ENCODE measurements around the gene CPNE2. TPM values are rescaled to one million over a fixed set of nuclear protein-coding genes. Genes with fewer than 3 reads are reported as not detected.
A peak's percentile ranks its signal among the peaks of the same experiment; 100 is the strongest.

CPNE2 gene
- total RNA-seq, 1 experiment from 2014 or later: 21.1 TPM

- no peaks in the 10 kb centered on the region for H3K36me3 ChIP-seq (replicated peaks; ENCODE audit: control insufficient read depth, insufficient read depth, low read length)
- no peak overlapping the region for H3K4me3 ChIP-seq (ENCODE audit: insufficient read depth, low read depth, low read length)
- DNase-seq: peak; percentile 85
- H3K27me3 ChIP-seq (ENCODE audit: control insufficient read depth, insufficient read depth, low read length): no peaks in the 10 kb centered on the region
These were observed 23.3 kb downstream of the CPNE2 start for GRCh38 chr16:57115514-57116182.

GRCh38 chr16:57118461-57119084 lies 26.2 kb downstream of the CPNE2 start:
- Histone ChIP-seq H3K36me3 (replicated peaks; ENCODE audit: control insufficient read depth, insufficient read depth, low read length) (no peaks in the 10 kb centered on the region; the same call in 1 of the 2 replicates), H3K27me3 (ENCODE audit: control insufficient read depth, insufficient read depth, low read length) (no peaks in the 10 kb centered on the region), H3K4me3 (ENCODE audit: insufficient read depth, low read depth, low read length) (no peak overlapping the region)
- no peak for DNase-seq

DNA sequence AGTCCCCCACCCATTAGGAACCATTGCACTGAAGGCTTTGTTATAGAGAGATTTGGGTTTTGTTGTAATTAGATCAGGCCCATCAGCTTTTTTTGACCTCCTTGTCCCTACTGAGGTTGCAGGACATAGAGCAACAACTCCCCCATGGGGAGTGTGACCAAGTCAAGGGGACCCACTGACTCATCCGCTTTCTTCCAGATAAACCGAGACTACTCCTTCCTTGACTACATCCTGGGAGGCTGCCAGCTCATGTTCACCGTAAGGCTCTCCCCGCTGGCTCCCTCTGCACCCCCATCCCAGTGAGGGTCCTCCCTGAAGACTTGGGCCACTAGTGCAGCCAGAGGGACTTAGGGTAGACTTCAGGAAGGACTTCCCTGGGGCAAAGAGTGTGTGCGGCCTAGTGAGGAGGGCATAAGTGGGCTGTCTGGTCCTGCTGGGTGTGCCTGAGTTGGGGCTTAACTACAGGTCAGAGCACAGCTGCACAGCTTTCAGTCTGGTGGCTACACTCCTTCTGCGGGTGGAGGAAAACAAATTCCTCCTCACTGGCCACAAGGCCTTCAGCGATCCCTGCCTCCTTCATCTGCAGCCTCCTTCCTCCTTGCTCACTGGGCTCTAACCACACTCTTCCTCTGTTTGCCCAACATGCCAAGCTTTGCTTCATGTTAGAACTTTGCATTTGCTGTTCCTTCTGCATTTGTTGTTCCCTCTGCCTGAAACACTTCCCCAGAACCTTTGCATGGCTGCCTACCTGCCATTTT lies 31.0 kb downstream of the CPNE2 start:
- Histone ChIP-seq H3K4me3 (ENCODE audit: insufficient read depth, low read depth, low read length) (no peak overlapping the region), H3K27me3 (ENCODE audit: control insufficient read depth, insufficient read depth, low read length) (no peaks in the 10 kb centered on the region), H3K36me3 (replicated peaks; ENCODE audit: control insufficient read depth, insufficient read depth, low read length) (no peaks in the 10 kb centered on the region; the same call in 1 of the 2 replicates)
- no peak for DNase-seq

GRCh38 chr16:57123974-57124674 lies 31.7 kb downstream of the CPNE2 start:
- H3K4me3 ChIP-seq (ENCODE audit: insufficient read depth, low read depth, low read length): no peak overlapping the region
- no peaks in the 10 kb centered on the region; the same call in 1 of the 2 replicates for H3K36me3 ChIP-seq (replicated peaks; ENCODE audit: control insufficient read depth, insufficient read depth, low read length)
- no peak for DNase-seq
- H3K27me3 ChIP-seq (ENCODE audit: control insufficient read depth, insufficient read depth, low read length): no peaks in the 10 kb centered on the region

DNA sequence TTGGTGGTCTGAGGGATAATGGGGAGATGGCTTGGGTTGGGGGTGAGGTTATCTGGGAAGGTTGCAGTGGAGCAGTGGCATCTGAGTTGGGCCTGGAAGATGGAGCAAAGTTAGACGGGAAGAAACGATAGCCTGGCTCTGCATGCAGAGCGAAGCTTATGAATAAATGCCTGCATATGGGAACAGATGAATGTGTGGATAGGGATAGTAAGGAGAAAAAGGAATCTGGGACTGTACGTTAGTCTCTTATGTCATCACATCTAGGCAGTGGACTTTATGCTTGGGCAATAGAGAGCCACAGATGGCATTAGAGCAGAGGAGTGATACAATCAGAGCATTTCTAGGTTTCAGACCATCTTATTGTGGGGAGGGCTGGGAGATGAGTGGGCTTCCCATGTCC lies 33.0 kb downstream of the CPNE2 start:
- H3K4me3 ChIP-seq (ENCODE audit: insufficient read depth, low read depth, low read length): no peak overlapping the region
- no peaks in the 10 kb centered on the region; the same call in 1 of the 2 replicates for H3K36me3 ChIP-seq (replicated peaks; ENCODE audit: control insufficient read depth, insufficient read depth, low read length)
- no peak for DNase-seq
- H3K27me3 ChIP-seq (ENCODE audit: control insufficient read depth, insufficient read depth, low read length): no peaks in the 10 kb centered on the region

- no peak for DNase-seq
- no peak overlapping the region for H3K4me3 ChIP-seq (ENCODE audit: insufficient read depth, low read depth, low read length)
- H3K36me3 ChIP-seq (replicated peaks; ENCODE audit: control insufficient read depth, insufficient read depth, low read length): no peaks in the 10 kb centered on the region
- H3K27me3 ChIP-seq (ENCODE audit: control insufficient read depth, insufficient read depth, low read length): no peaks in the 10 kb centered on the region
These were observed 33.6 kb downstream of the CPNE2 start for GRCh38 chr16:57125969-57126368.

DNA sequence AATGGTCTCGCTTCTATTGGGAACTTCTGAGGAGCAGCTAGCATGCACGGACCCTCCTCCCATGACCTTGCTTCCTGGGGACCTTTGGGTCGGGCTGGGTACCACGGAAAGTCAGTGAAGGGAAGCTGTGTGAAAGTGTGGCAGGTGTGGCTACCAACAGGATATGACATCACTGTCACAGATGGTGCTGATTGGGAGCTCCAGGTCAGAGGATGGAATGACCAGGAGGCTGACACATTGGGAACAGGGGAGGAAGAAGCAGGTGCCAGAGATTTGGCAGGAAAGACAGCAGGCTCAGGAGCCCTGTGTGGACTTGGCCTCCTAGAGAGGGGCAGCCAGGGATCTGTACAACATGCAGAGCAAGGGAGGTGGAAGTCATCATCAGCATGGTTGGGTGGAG lies 34.0 kb downstream of the CPNE2 start:
- no peak overlapping the region for H3K4me3 ChIP-seq (ENCODE audit: insufficient read depth, low read depth, low read length)

GRCh38 chr16:57127037-57127763 lies 34.8 kb downstream of the CPNE2 start:
- no peak overlapping the region for H3K4me3 ChIP-seq (ENCODE audit: insufficient read depth, low read depth, low read length)
- DNase-seq: no peak
- no peaks in the 10 kb centered on the region for H3K27me3 ChIP-seq (ENCODE audit: control insufficient read depth, insufficient read depth, low read length)
- no peaks in the 10 kb centered on the region for H3K36me3 ChIP-seq (replicated peaks; ENCODE audit: control insufficient read depth, insufficient read depth, low read length)

More for the DNA sequence above, 34.0 kb downstream of the CPNE2 start:
- no peaks in the 10 kb centered on the region for H3K36me3 ChIP-seq (replicated peaks; ENCODE audit: control insufficient read depth, insufficient read depth, low read length)
- DNase-seq: no peak
- no peaks in the 10 kb centered on the region for H3K27me3 ChIP-seq (ENCODE audit: control insufficient read depth, insufficient read depth, low read length)

DNA sequence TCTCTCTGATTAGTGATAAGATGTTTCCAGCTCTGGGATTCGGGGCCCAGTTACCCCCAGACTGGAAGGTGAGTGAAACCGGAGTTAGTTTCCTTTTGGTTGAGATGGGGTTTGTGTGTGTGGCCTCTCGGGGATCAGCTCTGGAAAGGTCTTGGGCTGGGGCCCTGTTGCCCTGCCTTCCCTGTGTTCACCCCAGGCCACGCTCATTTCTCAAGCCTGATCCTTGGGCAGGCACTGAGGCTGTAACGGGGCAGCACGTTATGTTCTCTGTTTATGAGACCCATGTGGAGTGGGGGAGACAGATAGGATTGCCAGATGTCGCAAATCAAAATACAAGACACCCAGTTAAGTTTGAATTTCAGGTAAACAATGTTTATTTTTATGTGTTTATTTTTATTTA lies 35.5 kb downstream of the CPNE2 start:
- no peak overlapping the region for H3K4me3 ChIP-seq (ENCODE audit: insufficient read depth, low read depth, low read length)

GRCh38 chr16:57128771-57129389 lies 36.5 kb downstream of the CPNE2 start:
- no peak for DNase-seq
- Histone ChIP-seq H3K4me3 (ENCODE audit: insufficient read depth, low read depth, low read length) (no peak overlapping the region), H3K36me3 (replicated peaks; ENCODE audit: control insufficient read depth, insufficient read depth, low read length) (no peaks in the 10 kb centered on the region), H3K27me3 (ENCODE audit: control insufficient read depth, insufficient read depth, low read length) (no peaks in the 10 kb centered on the region)

More for the DNA sequence above, 35.5 kb downstream of the CPNE2 start:
- Histone ChIP-seq H3K27me3 (ENCODE audit: control insufficient read depth, insufficient read depth, low read length) (no peaks in the 10 kb centered on the region), H3K36me3 (replicated peaks; ENCODE audit: control insufficient read depth, insufficient read depth, low read length) (no peaks in the 10 kb centered on the region)
- DNase-seq: no peak

DNA sequence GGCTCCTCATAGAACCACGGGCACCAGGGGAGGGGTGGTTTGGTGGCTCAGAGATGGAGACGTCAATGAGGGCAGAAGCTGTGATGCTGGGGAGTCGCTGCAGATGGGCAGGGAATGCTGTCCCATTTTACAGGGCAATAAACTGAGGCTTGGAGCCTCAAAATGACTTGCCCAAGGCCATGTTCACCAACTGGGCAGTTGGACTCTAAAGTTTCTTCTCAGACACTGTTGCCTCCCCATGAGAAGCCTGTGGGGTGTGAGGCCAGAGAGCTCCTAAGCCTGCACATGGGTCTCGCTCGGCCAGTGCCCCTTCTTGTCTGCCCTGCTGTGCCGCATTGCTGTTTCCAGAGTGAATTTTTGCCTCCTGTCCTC lies 38.6 kb downstream of the CPNE2 start:
- no peak for DNase-seq
- Histone ChIP-seq H3K36me3 (replicated peaks; ENCODE audit: control insufficient read depth, insufficient read depth, low read length) (no peaks in the 10 kb centered on the region), H3K4me3 (ENCODE audit: insufficient read depth, low read depth, low read length) (no peak overlapping the region), H3K27me3 (ENCODE audit: control insufficient read depth, insufficient read depth, low read length) (no peaks in the 10 kb centered on the region)

- peak; percentile 56 for DNase-seq
- Histone ChIP-seq H3K4me3 (ENCODE audit: insufficient read depth, low read depth, low read length) (no peak overlapping the region), H3K27me3 (ENCODE audit: control insufficient read depth, insufficient read depth, low read length) (no peaks in the 10 kb centered on the region), H3K36me3 (replicated peaks; ENCODE audit: control insufficient read depth, insufficient read depth, low read length) (no peaks in the 10 kb centered on the region)
These were observed 39.1 kb downstream of the CPNE2 start for GRCh38 chr16:57131351-57131970.

DNA sequence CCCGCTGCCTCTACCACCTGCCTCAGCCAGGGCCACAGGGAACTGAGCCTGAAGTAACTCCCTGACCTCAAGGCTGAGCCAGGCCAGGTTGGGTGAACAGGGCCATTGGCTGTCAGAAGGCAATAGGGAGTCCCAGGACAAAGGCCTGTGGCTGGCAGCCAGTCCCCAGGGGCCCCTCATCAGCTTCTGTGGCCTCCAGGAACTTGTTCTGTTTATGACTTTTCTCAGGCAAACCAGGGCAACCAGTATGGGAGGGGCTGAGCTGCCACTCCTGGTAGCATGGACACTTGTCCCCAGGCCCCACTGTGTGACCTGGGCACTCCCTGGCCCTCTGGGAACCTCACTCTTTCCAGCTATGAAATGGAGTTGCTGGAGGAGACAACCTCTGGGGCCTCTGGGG lies 40.1 kb downstream of the CPNE2 start:
- H3K36me3 ChIP-seq (replicated peaks; ENCODE audit: control insufficient read depth, insufficient read depth, low read length): no peaks in the 10 kb centered on the region
- H3K27me3 ChIP-seq (ENCODE audit: control insufficient read depth, insufficient read depth, low read length): no peaks in the 10 kb centered on the region
- H3K4me3 ChIP-seq (ENCODE audit: insufficient read depth, low read depth, low read length): no peak overlapping the region
- no peak for DNase-seq

Measured in H7 (cell line).